H1 (cell line): ENCODE results near the gene MYO5B. TPM values are rescaled to one million over a fixed set of nuclear protein-coding genes. Genes with fewer than 3 reads are reported as not detected.

ENCODE experiments used
- CTCF ChIA-PET: fragments of 300-600 bp; sonication (Branson Sonifier 250); formaldehyde crosslinking; loops from one replicate; lab custom pipeline; 2021; ENCODE audit not compliant: partially characterized antibody; lab: Charles Lee
- POLR2A ChIA-PET: fragments of 300-600 bp; sonication (Branson Sonifier 250); formaldehyde crosslinking; loops from one replicate; lab custom pipeline; 2021; ENCODE audit warnings: inconsistent platforms; ENCODE audit not compliant: partially characterized antibody; lab: Charles Lee
- DNase-seq, 2 experiments: peaks; one replicate each; pipeline versions ENCODE4 v3.0.0 to v3.0.0-alpha.2; 2010 to 2022; ENCODE audit warnings: low spot score in 2 of 2, low read depth in 1 of 2, mixed read lengths in 1 of 2
- FAIRE-seq: peaks from 2 replicates; lab custom pipeline; 2011; peaks lifted over from hg19 to GRCh38; lab: Jason Lieb, UNC
- H2AFZ ChIP-seq: 2 replicates; pipeline ENCODE4 v1.8.1; 2012; ENCODE audit warnings: low read length, inconsistent platforms
- H2AK5ac ChIP-seq: 2 replicates; pipeline ENCODE4 v1.6.1; 2013; ENCODE audit warnings: low read depth, low read length
- H2BK120ac ChIP-seq: replicated peaks from 2 replicates; pipeline ENCODE3; 2013; ENCODE audit warnings: low read depth, low read length, inconsistent platforms
- H2BK12ac ChIP-seq: 2 replicates; pipeline ENCODE4 v1.6.1; 2013; ENCODE audit warnings: low read depth, low read length
- H2BK15ac ChIP-seq: 2 replicates; pipeline ENCODE4 v1.6.1; 2013; ENCODE audit warnings: low read length
- H2BK20ac ChIP-seq: 2 replicates; pipeline ENCODE4 v1.6.1; 2013; ENCODE audit warnings: low read length
- H2BK5ac ChIP-seq: 2 replicates; pipeline ENCODE4 v1.6.1; 2013; ENCODE audit warnings: low read depth, low read length
- H3K14ac ChIP-seq: 2 replicates; pipeline ENCODE4 v1.6.1; 2013; ENCODE audit warnings: inconsistent platforms; ENCODE audit not compliant: insufficient read length
- H3K18ac ChIP-seq: 2 replicates; pipeline ENCODE4 v1.6.1; 2013; ENCODE audit warnings: low read length; ENCODE audit errors: extremely low read depth
- H3K23ac ChIP-seq: 2 replicates; pipeline ENCODE4 v1.6.1; 2013; ENCODE audit warnings: inconsistent platforms; ENCODE audit not compliant: insufficient read length
- H3K23me2 ChIP-seq: 2 replicates; pipeline ENCODE4 v1.6.1; 2013; ENCODE audit warnings: low read depth, low read length
- H3K27ac ChIP-seq: 2 replicates; pipeline ENCODE4 v1.6.1; 2011; ENCODE audit warnings: low read depth, low read length, inconsistent platforms
- H3K27me3 ChIP-seq, 4 experiments: replicated peaks in 1 of 4; 1 replicate in 1 of 4; 2 replicates in 3 of 4; pipeline versions ENCODE4 v1.6.1 to v1.8.1; 2011 to 2013; ENCODE audit warnings: low read length in 3 of 4, mild to moderate bottlenecking in 3 of 4, inconsistent platforms in 2 of 4, mixed read lengths in 2 of 4, moderate library complexity in 1 of 4; ENCODE audit not compliant: control insufficient read depth in 3 of 4, insufficient read depth in 3 of 4; ENCODE audit errors: extremely low read depth in 1 of 4
- H3K36me3 ChIP-seq, 4 experiments: 2 replicates each; pipeline versions ENCODE4 v1.6.1 to v1.8.1; 2011 to 2013; ENCODE audit warnings: mild to moderate bottlenecking in 4 of 4, low read length in 3 of 4, moderate library complexity in 2 of 4, control low read depth in 1 of 4, inconsistent platforms in 1 of 4; ENCODE audit not compliant: insufficient read depth in 4 of 4, control insufficient read depth in 2 of 4
- H3K4ac ChIP-seq: replicated peaks from 2 replicates; pipeline ENCODE3; 2013; ENCODE audit warnings: low read length, low read depth, mixed read lengths, inconsistent platforms; ENCODE audit not compliant: insufficient read length
- H3K4me1 ChIP-seq, 4 experiments: replicated peaks in 1 of 4; 1 replicate in 1 of 4; 2 replicates in 3 of 4; pipeline versions ENCODE4 v1.6.1 to v1.8.1; 2011 to 2013; ENCODE audit warnings: low read length in 3 of 4, inconsistent platforms in 2 of 4, mixed read lengths in 1 of 4; ENCODE audit not compliant: insufficient read depth in 4 of 4, control insufficient read depth in 3 of 4
- H3K4me2 ChIP-seq, 2 experiments: 2 replicates each; pipeline versions ENCODE4 v1.6.1 to v1.8.1; 2011 to 2013; ENCODE audit warnings: low read depth in 2 of 2, low read length in 2 of 2, control low read depth in 1 of 2, inconsistent platforms in 1 of 2, mild to moderate bottlenecking in 1 of 2; ENCODE audit not compliant: insufficient read depth in 1 of 2
- H3K4me3 ChIP-seq, 4 experiments: fragments of 200-600, 300-600 bp in 1 of 4; sonication (generic), shearing (Covaris generic), sonication (Bioruptor Twin) in 1 of 4; 2 replicates each; pipeline versions ENCODE4 v1.5.1 to v1.8.1; 2011 to 2016; ENCODE audit warnings: low read length in 4 of 4, low read depth in 3 of 4, control low read depth in 2 of 4, inconsistent platforms in 2 of 4, mild to moderate bottlenecking in 2 of 4, mixed read lengths in 1 of 4, moderate library complexity in 1 of 4; ENCODE audit not compliant: insufficient read depth in 2 of 4; ENCODE audit errors: extremely low read depth in 1 of 4
- H3K56ac ChIP-seq: replicated peaks from 2 replicates; pipeline ENCODE3; 2013; ENCODE audit warnings: low read depth, mild to moderate bottlenecking, mixed read lengths, low read length, inconsistent platforms; ENCODE audit not compliant: insufficient read length
- H3K79me1 ChIP-seq: 2 replicates; pipeline ENCODE4 v1.6.1; 2013; ENCODE audit warnings: low read depth, low read length, control low read depth
- H3K79me2 ChIP-seq, 2 experiments: 2 replicates each; pipeline versions ENCODE4 v1.6.1 to v1.8.1; 2012 to 2013; ENCODE audit warnings: low read length in 2 of 2, mild to moderate bottlenecking in 2 of 2, inconsistent platforms in 1 of 2; ENCODE audit not compliant: insufficient read depth in 2 of 2, control insufficient read depth in 1 of 2
- H3K9ac ChIP-seq, 4 experiments: replicated peaks in 1 of 4; 1 replicate in 1 of 4; 2 replicates in 3 of 4; pipeline versions ENCODE4 v1.6.1 to v1.8.1; 2011 to 2013; ENCODE audit warnings: low read depth in 3 of 4, low read length in 3 of 4, control low read depth in 2 of 4, mild to moderate bottlenecking in 2 of 4, moderate library complexity in 2 of 4, inconsistent platforms in 1 of 4; ENCODE audit errors: extremely low read depth in 1 of 4
- H3K9me3 ChIP-seq, 2 experiments: 2 replicates each; pipeline versions ENCODE4 v1.6.1 to v1.8.1; 2012 to 2013; ENCODE audit warnings: mild to moderate bottlenecking in 2 of 2, moderate library complexity in 2 of 2, control low read depth in 1 of 2, inconsistent platforms in 1 of 2, low read depth in 1 of 2, low read length in 1 of 2, mixed read lengths in 1 of 2; ENCODE audit not compliant: insufficient read depth in 2 of 2
- H4K20me1 ChIP-seq, 2 experiments: replicated peaks in 1 of 2; 2 replicates each; pipeline versions ENCODE3 to v1.8.1; 2011 to 2013; ENCODE audit warnings: inconsistent platforms in 2 of 2, low read length in 2 of 2, mild to moderate bottlenecking in 1 of 2; ENCODE audit not compliant: insufficient read depth in 2 of 2, control insufficient read depth in 1 of 2
- H4K5ac ChIP-seq: 2 replicates; pipeline ENCODE4 v1.6.1; 2013; ENCODE audit warnings: low read length, low read depth, mixed read lengths, inconsistent platforms; ENCODE audit not compliant: insufficient read length
- H4K8ac ChIP-seq: 2 replicates; pipeline ENCODE4 v1.8.0; 2013; ENCODE audit warnings: mild to moderate bottlenecking, moderate library complexity, low read length, inconsistent platforms; ENCODE audit not compliant: insufficient read depth; ENCODE audit errors: extremely low read depth
- H4K91ac ChIP-seq: replicated peaks from 2 replicates; pipeline ENCODE3; 2013; ENCODE audit warnings: low read length, mixed read lengths, inconsistent platforms; ENCODE audit not compliant: insufficient read length
- GABPA ChIP-seq: IDR thresholded peaks from 2 replicates; pipeline ENCODE4 v1.6.1; 2011; ENCODE audit warnings: mild to moderate bottlenecking, low read length, moderate library complexity, borderline replicate concordance; ENCODE audit not compliant: insufficient read depth
- JUN ChIP-seq: IDR thresholded peaks from 2 replicates; pipeline ENCODE4 v1.6.1; 2011; ENCODE audit warnings: low read depth, mild to moderate bottlenecking, improper control_type of control experiment, low read length
- RAD21 ChIP-seq, 2 experiments: IDR thresholded peaks in 1 of 2; conservative IDR thresholded peaks in 1 of 2; 2 replicates each; pipeline ENCODE4 v1.6.1; 2011; ENCODE audit warnings: low read depth in 2 of 2, low read length in 2 of 2, improper control_type of control experiment in 1 of 2, inconsistent platforms in 1 of 2, mild to moderate bottlenecking in 1 of 2, moderate library complexity in 1 of 2
- RXRA ChIP-seq: IDR thresholded peaks from 2 replicates; pipeline ENCODE4 v1.6.1; 2011; ENCODE audit warnings: low read depth, mild to moderate bottlenecking, low read length, moderate library complexity; ENCODE audit not compliant: insufficient read depth
- SRF ChIP-seq: IDR thresholded peaks from 2 replicates; pipeline ENCODE4 v1.6.1; 2011; ENCODE audit warnings: mild to moderate bottlenecking, low read depth, low read length, moderate library complexity
- WGBS, 2 experiments: shearing (Covaris generic) in 1 of 2; methylation state at CpG; one replicate each; pipeline versions ENCODE4 v1.1.6 to v1.1.7; 2013 to 2015; ENCODE audit warnings: low lambda C conversion rate in 2 of 2, mixed read lengths in 2 of 2, inconsistent platforms in 1 of 2, low coverage in 1 of 2, missing lambda C conversion rate in 1 of 2; ENCODE audit not compliant: insufficient replicate concordance in 2 of 2, insufficient coverage in 1 of 2, insufficient read length in 1 of 2; ENCODE audit errors: extremely low coverage in 1 of 2, missing lambda C conversion rate in 1 of 2; 5-methylcytosine and 5-hydroxymethylcytosine counted together
- polyA plus RNA-seq, 7 experiments: library from polyadenylated mRNA; depleted of rRNA in 3 of 7; stranded (reverse) in 5 of 7; unstranded in 2 of 7; fragments of >200 nt in 5 of 7; fragments of 200-250 nt in 2 of 7; gene quantifications; 1 replicate in 5 of 7; 2 replicates in 1 of 7; 4 replicates in 1 of 7; pipeline versions ENCODE4 v1.2.1 to v1.2.3, GENCODE V29; 2011 to 2013; ENCODE audit warnings: missing spikeins in 2 of 7, mixed read lengths in 2 of 7
- total RNA-seq: library from RNA; stranded (reverse); fragmentation: NEBNext Ultra II Directional; extraction: Animal tissue kit (Norgen Biotek cat#: 25700); gene quantifications from 2 replicates; pipeline ENCODE4 v1.2.1, GENCODE V29; 2021

Gene MYO5B
- total and polyA plus RNA-seq, 2 of the 8 experiments (the other 6 are each of a cell fraction or from before 2014, with no cell fraction given), result 6.4 to 7.7 TPM

DNA sequence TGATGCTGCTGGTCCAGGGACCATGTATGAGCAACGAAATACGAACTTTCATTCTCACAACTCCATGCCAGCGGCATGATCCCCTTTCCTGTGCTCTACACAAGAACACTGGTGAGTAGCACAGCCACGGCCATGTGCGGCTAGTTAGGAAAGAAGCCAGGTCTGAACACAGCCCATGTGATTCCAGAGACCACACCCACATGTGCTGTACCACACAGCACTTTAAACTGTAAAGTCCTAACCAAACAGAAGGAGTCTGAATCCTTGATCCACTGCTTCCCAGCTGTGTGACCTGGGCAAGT is 348.6 kb downstream of the MYO5B start:
- no peak overlapping the region for H3K4ac ChIP-seq
- no peak overlapping the region for H4K8ac ChIP-seq
- ChIA-PET CTCF (interaction anchor here (1.2 to 14.2 kb wide), 3 partner anchors 13 to 87 kb away, joined by 3 to 157 read pairs (median 4); no protein-coding TSS in a partner anchor), POLR2A (interaction anchor here (1.0 to 1.6 kb wide), 3 partner anchors 9 to 355 kb away, joined by 3 to 4 read pairs (median 3); partner anchors contain the start of gene ACAA2)
- DNase-seq, result no peak
- peak overlapping the region; percentile 69; the same call in 1 of the 2 replicates for H2BK12ac ChIP-seq
- no peaks in the 10 kb centered on the region for H3K27me3 ChIP-seq
- TF ChIP-seq GABPA, result no peak
- no peak for TF ChIP-seq SRF
- TF ChIP-seq JUN, result no peak
- TF ChIP-seq RXRA, result no peak
- TF ChIP-seq RAD21 (IDR thresholded peaks at IDR 0.05 in 1 of 2, conservative IDR thresholded peaks at IDR 0.05 in 1 of 2; ENCODE audit: low read depth in 2 of 2, low read length in 2 of 2), result no peak
- H2BK120ac ChIP-seq, result peak overlapping the region; percentile 16
- no peak overlapping the region for H3K18ac ChIP-seq
- H3K27ac ChIP-seq, result no peak overlapping the region
- no peak overlapping the region for H3K4me3 ChIP-seq
- no peaks in the 10 kb centered on the region; the same call in 1 of the 2 replicates for H3K23me2 ChIP-seq
- H3K4me1 ChIP-seq, result peaks cover 0 to 25% (median 9%) of the 10 kb centered on the region in 4 experiments; a peak in 5 of 7 replicates
- no peak overlapping the region for H3K23ac ChIP-seq
- no peak overlapping the region for H4K5ac ChIP-seq
- H2AK5ac ChIP-seq, result no peak overlapping the region
- 86% methylated on average over 5 of the region's 5 CpGs; no CpG with 5 or more reads in 1 of the 2 experiments for WGBS, 2 experiments
- H2BK20ac ChIP-seq, result no peak overlapping the region
- H4K91ac ChIP-seq, result peak overlapping the region; percentile 50
- H3K4me2 ChIP-seq, result no peak overlapping the region
- H3K36me3 ChIP-seq, result no peaks in the 10 kb centered on the region
- no peak overlapping the region for H2BK5ac ChIP-seq
- no peak for FAIRE-seq
- H3K9me3 ChIP-seq, result no peaks in the 10 kb centered on the region
- H3K9ac ChIP-seq, result no peak overlapping the region
- no peak overlapping the region for H2AFZ ChIP-seq
- H4K20me1 ChIP-seq, result peaks cover 0 to 2% of the 10 kb centered on the region in 2 experiments
- no peaks in the 10 kb centered on the region for H3K79me2 ChIP-seq
- H3K79me1 ChIP-seq, result no peaks in the 10 kb centered on the region
- peak overlapping the region; percentile 18; the same call in 1 of the 2 replicates for H2BK15ac ChIP-seq
- H3K56ac ChIP-seq, result no peak overlapping the region
- H3K14ac ChIP-seq, result no peak overlapping the region
